Stimulated activated CD8-positive, alpha-beta memory T cell treated with anti-CD3 and anti-CD28 coated beads, Interleukin-15, amount 100 ng/mL, for 1 hour (primary cell): ENCODE measurements around the gene ALDOA.
A peak's percentile ranks its signal among the peaks of the same experiment; 100 is the strongest.

Source experiments
- DNase-seq: peaks from one replicate; pipeline ENCODE4 v3.0.0-alpha.2; 2020; ENCODE audit warnings: low read depth

The ALDOA gene

GRCh38 chr16:30041841-30042240 is 23.7 kb upstream of the ALDOA start:
- no peak for DNase-seq

GRCh38 chr16:30046178-30046577 is 19.4 kb upstream of the ALDOA start:
- DNase-seq: no peak

GRCh38 chr16:30046588-30046987 is 19.0 kb upstream of the ALDOA start:
- no peak for DNase-seq

- DNase-seq: no peak
Observed at GRCh38 chr16:30049871-30050270, 15.7 kb upstream of the ALDOA start.

GRCh38 chr16:30051518-30051917 is 14.0 kb upstream of the ALDOA start:
- no peak for DNase-seq

GRCh38 chr16:30052671-30053372 is 12.7 kb upstream of the ALDOA start:
- peak; percentile 81 for DNase-seq

GRCh38 chr16:30053376-30054015 is 12.1 kb upstream of the ALDOA start:
- DNase-seq: no peak

GRCh38 chr16:30054451-30054850 is 11.1 kb upstream of the ALDOA start:
- no peak for DNase-seq

GRCh38 chr16:30054959-30055553 is 10.5 kb upstream of the ALDOA start:
- DNase-seq: no peak

GRCh38 chr16:30060346-30060745 is 5.2 kb upstream of the ALDOA start:
- DNase-seq: no peak

- no peak for DNase-seq
Observed at GRCh38 chr16:30060836-30061554, 4.6 kb upstream of the ALDOA start.

- no peak for DNase-seq
Observed at GRCh38 chr16:30063278-30063892, 2.2 kb upstream of the ALDOA start.

GRCh38 chr16:30063893-30064728 is 1.4 kb upstream of the ALDOA start:
- DNase-seq: peak; percentile 49

GRCh38 chr16:30064729-30065101 is 845 bp upstream of the ALDOA start:
- DNase-seq: no peak

GRCh38 chr16:30065943-30066760 is 592 bp downstream of the ALDOA start:
- no peak for DNase-seq

- no peak for DNase-seq
Observed at GRCh38 chr16:30066761-30067583, 1.4 kb downstream of the ALDOA start.

- no peak for DNase-seq
Observed at GRCh38 chr16:30067584-30067916, 2.0 kb downstream of the ALDOA start.

- DNase-seq: no peak
Observed at GRCh38 chr16:30068333-30068732, 2.8 kb downstream of the ALDOA start.

GRCh38 chr16:30068750-30069610 is 3.4 kb downstream of the ALDOA start:
- no peak for DNase-seq
